ENCODE results near the gene INPP5K. TPM values are rescaled to one million over a fixed set of nuclear protein-coding genes. Genes with fewer than 3 reads are reported as not detected.
"Not testable (repeated sequence)": the region's sequence is repeated elsewhere in the genome, so short reads cannot be mapped to it uniquely, and the experiment has no call there.

INPP5K gene
- total RNA-seq, 1 donor from 2014 or later: 29.8 TPM

DNA sequence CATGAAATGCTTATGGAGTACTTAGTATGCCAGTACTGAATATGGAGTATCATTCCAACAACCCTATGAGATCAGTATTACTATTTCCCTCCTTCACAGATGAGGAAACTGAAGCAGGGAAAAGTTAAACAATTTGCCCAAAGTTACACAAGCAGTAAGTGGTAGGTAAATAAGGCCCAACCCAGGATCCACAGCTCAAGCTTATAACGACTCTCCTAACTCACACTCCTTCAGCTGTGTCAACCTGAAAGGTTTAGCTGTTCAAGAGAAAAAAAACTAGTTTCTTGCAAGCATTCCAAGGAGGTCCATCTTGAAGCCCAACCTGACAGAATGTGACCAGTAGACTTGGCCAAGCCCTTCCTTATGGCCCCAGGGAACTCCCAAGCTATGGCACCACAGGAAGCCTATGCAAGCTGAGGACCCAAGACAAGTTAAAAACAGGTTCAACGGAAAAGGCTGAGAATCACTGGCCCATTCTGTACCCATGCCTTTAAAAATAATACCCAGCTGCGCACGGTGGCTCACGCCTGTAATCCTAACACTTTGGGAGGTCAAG lies 66.9 kb downstream of the INPP5K start:
- Mint-ChIP-seq H3K9me3 (ENCODE audit: low read depth) (no peaks in the 10 kb centered on the region), H3K36me3 (ENCODE audit: insufficient read depth) (peaks cover 5% of the 10 kb centered on the region), H3K4me1 (ENCODE audit: low read depth) (peaks cover 4% of the 10 kb centered on the region), H3K27me3 (no peaks in the 10 kb centered on the region), H3K4me3 (ENCODE audit: low read depth) (no peak overlapping the region), H3K27ac (peak overlapping the region; percentile 54)
- TF ChIP-seq, protein P1, sequence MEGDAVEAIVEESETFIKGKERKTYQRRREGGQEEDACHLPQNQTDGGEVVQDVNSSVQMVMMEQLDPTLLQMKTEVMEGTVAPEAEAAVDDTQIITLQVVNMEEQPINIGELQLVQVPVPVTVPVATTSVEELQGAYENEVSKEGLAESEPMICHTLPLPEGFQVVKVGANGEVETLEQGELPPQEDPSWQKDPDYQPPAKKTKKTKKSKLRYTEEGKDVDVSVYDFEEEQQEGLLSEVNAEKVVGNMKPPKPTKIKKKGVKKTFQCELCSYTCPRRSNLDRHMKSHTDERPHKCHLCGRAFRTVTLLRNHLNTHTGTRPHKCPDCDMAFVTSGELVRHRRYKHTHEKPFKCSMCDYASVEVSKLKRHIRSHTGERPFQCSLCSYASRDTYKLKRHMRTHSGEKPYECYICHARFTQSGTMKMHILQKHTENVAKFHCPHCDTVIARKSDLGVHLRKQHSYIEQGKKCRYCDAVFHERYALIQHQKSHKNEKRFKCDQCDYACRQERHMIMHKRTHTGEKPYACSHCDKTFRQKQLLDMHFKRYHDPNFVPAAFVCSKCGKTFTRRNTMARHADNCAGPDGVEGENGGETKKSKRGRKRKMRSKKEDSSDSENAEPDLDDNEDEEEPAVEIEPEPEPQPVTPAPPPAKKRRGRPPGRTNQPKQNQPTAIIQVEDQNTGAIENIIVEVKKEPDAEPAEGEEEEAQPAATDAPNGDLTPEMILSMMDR (IDR thresholded peaks at IDR 0.05; ENCODE audit: unreplicated experiment): no peak
- no peak for DNase-seq (ENCODE audit: low spot score, unreplicated experiment)

DNA sequence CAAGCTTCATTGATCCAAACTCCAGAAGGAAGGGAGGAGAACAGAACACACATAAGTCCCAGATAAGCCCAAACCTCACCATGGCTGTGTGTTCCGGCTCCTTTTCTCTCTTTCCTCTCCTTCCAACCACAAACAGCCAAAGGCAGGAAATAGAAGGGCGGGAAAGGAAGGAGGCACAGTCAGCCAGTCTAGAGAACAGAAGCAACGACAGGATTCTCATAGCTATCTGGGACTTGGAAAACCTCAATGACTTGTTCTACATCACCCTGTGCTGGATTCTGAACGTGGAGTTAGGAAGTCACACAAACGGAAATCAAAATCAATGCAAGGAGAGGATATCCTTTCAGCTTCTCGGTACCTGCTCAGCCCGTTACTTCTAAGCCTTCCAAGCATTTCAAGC lies 69.4 kb downstream of the INPP5K start:
- Mint-ChIP-seq H3K9me3 (ENCODE audit: low read depth) (no peaks in the 10 kb centered on the region), H3K27me3 (no peaks in the 10 kb centered on the region), H3K4me3 (ENCODE audit: low read depth) (no peak overlapping the region), H3K4me1 (ENCODE audit: low read depth) (no peaks in the 10 kb centered on the region), H3K36me3 (ENCODE audit: insufficient read depth) (peaks cover 5% of the 10 kb centered on the region), H3K27ac (no peak overlapping the region)
- DNase-seq (ENCODE audit: low spot score, unreplicated experiment): no peak
- TF ChIP-seq, protein P1 (IDR thresholded peaks at IDR 0.05; ENCODE audit: unreplicated experiment): no peak

DNA sequence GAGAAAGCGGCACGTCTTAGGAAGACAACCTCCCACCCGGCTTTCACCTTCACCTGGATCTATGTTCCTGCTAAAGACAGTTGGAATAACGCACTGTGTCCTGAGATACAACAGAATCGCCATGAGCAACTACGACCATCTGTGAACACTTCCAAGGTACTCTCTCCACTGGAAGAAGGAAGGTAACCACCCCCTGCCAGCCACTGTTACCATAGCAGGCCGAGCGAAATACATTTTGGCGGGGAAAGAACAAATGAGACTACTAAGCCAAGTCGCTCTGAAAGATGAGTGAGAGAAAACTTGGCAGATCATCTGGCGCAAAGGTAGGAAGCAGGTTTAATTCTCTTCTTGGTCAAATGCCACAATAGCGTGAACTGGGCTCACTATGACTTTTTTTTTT lies 70.2 kb downstream of the INPP5K start:
- H3K9me3 Mint-ChIP-seq (ENCODE audit: low read depth): no peaks in the 10 kb centered on the region
- H3K4me1 Mint-ChIP-seq (ENCODE audit: low read depth): no peaks in the 10 kb centered on the region
- H3K27me3 Mint-ChIP-seq: no peaks in the 10 kb centered on the region
- peaks cover 5% of the 10 kb centered on the region for H3K36me3 Mint-ChIP-seq (ENCODE audit: insufficient read depth)
- TF ChIP-seq, protein P1 (IDR thresholded peaks at IDR 0.05; ENCODE audit: unreplicated experiment): no peak
- no peak overlapping the region for H3K4me3 Mint-ChIP-seq (ENCODE audit: low read depth)
- H3K27ac Mint-ChIP-seq: peak overlapping the region; percentile 56
- no peak for DNase-seq (ENCODE audit: low spot score, unreplicated experiment)

DNA sequence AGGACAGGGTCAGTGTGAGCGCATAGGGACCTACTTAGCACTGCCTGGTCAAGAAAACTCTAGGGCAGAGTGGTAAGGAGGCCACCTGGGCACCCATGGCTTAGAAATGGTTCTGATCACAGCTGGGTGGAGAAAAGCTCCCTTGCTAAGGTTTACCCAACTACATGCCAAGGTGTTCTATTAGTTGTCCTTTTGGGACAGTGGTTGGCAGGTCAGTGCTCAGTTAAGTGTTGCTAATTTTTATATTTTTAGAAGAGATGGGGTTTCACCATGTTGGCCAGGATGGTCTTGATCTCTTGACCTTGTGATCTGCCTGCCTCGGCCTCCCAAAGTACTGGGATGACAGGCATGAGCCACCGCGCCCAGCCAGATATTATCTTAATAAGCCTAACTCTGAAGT lies 70.7 kb downstream of the INPP5K start:
- not testable (repeated sequence) for H3K27ac Mint-ChIP-seq; H3K9me3 Mint-ChIP-seq (ENCODE audit: low read depth); H3K4me1 Mint-ChIP-seq (ENCODE audit: low read depth); DNase-seq (ENCODE audit: low spot score, unreplicated experiment); H3K36me3 Mint-ChIP-seq (ENCODE audit: insufficient read depth); H3K27me3 Mint-ChIP-seq; H3K4me3 Mint-ChIP-seq (ENCODE audit: low read depth)

Other genes starting within 250 kb of the INPP5K start
- not detected in 2 replicates for gene BHLHA9, start 246.2 kb downstream of the INPP5K start, total RNA-seq
- not detected in 2 replicates for gene TRARG1, start 236.9 kb downstream of the INPP5K start, total RNA-seq
- gene YWHAE, start 116.4 kb downstream of the INPP5K start, total RNA-seq: 951 and 984 TPM in 2 replicates
- 41.6 and 44.8 TPM in 2 replicates for gene CRK, start 60.4 kb downstream of the INPP5K start, total RNA-seq
- 64.4 and 84.0 TPM in 2 replicates for gene MYO1C, start 23.9 kb downstream of the INPP5K start, total RNA-seq
- 63.5 and 75.0 TPM in 2 replicates for gene PITPNA, start 46.2 kb upstream of the INPP5K start, total RNA-seq
- gene SLC43A2, start 112.2 kb upstream of the INPP5K start, total RNA-seq: 21.1 and 21.9 TPM in 2 replicates
- 0.43 and 0.69 TPM in 2 replicates for gene SCARF1, start 129.1 kb upstream of the INPP5K start, total RNA-seq
- gene RILP, start 133.3 kb upstream of the INPP5K start, total RNA-seq: 1.2 and 1.5 TPM in 2 replicates
- 367 and 378 TPM in 2 replicates for gene PRPF8, start 168.3 kb upstream of the INPP5K start, total RNA-seq
- 2.7 and 2.9 TPM in 2 replicates for gene TLCD2, start 193.8 kb upstream of the INPP5K start, total RNA-seq
- 22.1 and 22.4 TPM in 2 replicates for gene WDR81, start 208.1 kb upstream of the INPP5K start, total RNA-seq
- gene SERPINF2, start 226.3 kb upstream of the INPP5K start, total RNA-seq: 68.6 and 74.5 TPM in 2 replicates
- 163 and 169 TPM in 2 replicates for gene SERPINF1, start 245.4 kb upstream of the INPP5K start, total RNA-seq